H1 (cell line): ENCODE results near the gene CSDE1. TPM values are rescaled to one million over a fixed set of nuclear protein-coding genes. Genes with fewer than 3 reads are reported as not detected.
"Not testable (repeated sequence)": the region's sequence is repeated elsewhere in the genome, so short reads cannot be mapped to it uniquely, and the experiment has no call there.

Source experiments
- CTCF ChIA-PET: fragments of 300-600 bp; sonication (Branson Sonifier 250); formaldehyde crosslinking; loops from one replicate; lab custom pipeline; 2021; ENCODE audit not compliant: partially characterized antibody; lab: Charles Lee
- POLR2A ChIA-PET: fragments of 300-600 bp; sonication (Branson Sonifier 250); formaldehyde crosslinking; loops from one replicate; lab custom pipeline; 2021; ENCODE audit warnings: inconsistent platforms; ENCODE audit not compliant: partially characterized antibody; lab: Charles Lee
- DNase-seq, 2 experiments: peaks; one replicate each; pipeline versions ENCODE4 v3.0.0 to v3.0.0-alpha.2; 2010 to 2022; ENCODE audit warnings: low spot score in 2 of 2, low read depth in 1 of 2, mixed read lengths in 1 of 2
- FAIRE-seq: peaks from 2 replicates; lab custom pipeline; 2011; peaks lifted over from hg19 to GRCh38; lab: Jason Lieb, UNC
- H2AFZ ChIP-seq: 2 replicates; pipeline ENCODE4 v1.8.1; 2012; ENCODE audit warnings: low read length, inconsistent platforms
- H2AK5ac ChIP-seq: 2 replicates; pipeline ENCODE4 v1.6.1; 2013; ENCODE audit warnings: low read depth, low read length
- H2BK120ac ChIP-seq: replicated peaks from 2 replicates; pipeline ENCODE3; 2013; ENCODE audit warnings: low read depth, low read length, inconsistent platforms
- H2BK12ac ChIP-seq: 2 replicates; pipeline ENCODE4 v1.6.1; 2013; ENCODE audit warnings: low read depth, low read length
- H2BK15ac ChIP-seq: 2 replicates; pipeline ENCODE4 v1.6.1; 2013; ENCODE audit warnings: low read length
- H2BK20ac ChIP-seq: 2 replicates; pipeline ENCODE4 v1.6.1; 2013; ENCODE audit warnings: low read length
- H2BK5ac ChIP-seq: 2 replicates; pipeline ENCODE4 v1.6.1; 2013; ENCODE audit warnings: low read depth, low read length
- H3K14ac ChIP-seq: 2 replicates; pipeline ENCODE4 v1.6.1; 2013; ENCODE audit warnings: inconsistent platforms; ENCODE audit not compliant: insufficient read length
- H3K18ac ChIP-seq: 2 replicates; pipeline ENCODE4 v1.6.1; 2013; ENCODE audit warnings: low read length; ENCODE audit errors: extremely low read depth
- H3K23ac ChIP-seq: 2 replicates; pipeline ENCODE4 v1.6.1; 2013; ENCODE audit warnings: inconsistent platforms; ENCODE audit not compliant: insufficient read length
- H3K23me2 ChIP-seq: 2 replicates; pipeline ENCODE4 v1.6.1; 2013; ENCODE audit warnings: low read depth, low read length
- H3K27ac ChIP-seq: 2 replicates; pipeline ENCODE4 v1.6.1; 2011; ENCODE audit warnings: low read depth, low read length, inconsistent platforms
- H3K27me3 ChIP-seq, 4 experiments: replicated peaks in 1 of 4; 1 replicate in 1 of 4; 2 replicates in 3 of 4; pipeline versions ENCODE4 v1.6.1 to v1.8.1; 2011 to 2013; ENCODE audit warnings: low read length in 3 of 4, mild to moderate bottlenecking in 3 of 4, inconsistent platforms in 2 of 4, mixed read lengths in 2 of 4, moderate library complexity in 1 of 4; ENCODE audit not compliant: control insufficient read depth in 3 of 4, insufficient read depth in 3 of 4; ENCODE audit errors: extremely low read depth in 1 of 4
- H3K36me3 ChIP-seq, 4 experiments: 2 replicates each; pipeline versions ENCODE4 v1.6.1 to v1.8.1; 2011 to 2013; ENCODE audit warnings: mild to moderate bottlenecking in 4 of 4, low read length in 3 of 4, moderate library complexity in 2 of 4, control low read depth in 1 of 4, inconsistent platforms in 1 of 4; ENCODE audit not compliant: insufficient read depth in 4 of 4, control insufficient read depth in 2 of 4
- H3K4ac ChIP-seq: replicated peaks from 2 replicates; pipeline ENCODE3; 2013; ENCODE audit warnings: low read length, low read depth, mixed read lengths, inconsistent platforms; ENCODE audit not compliant: insufficient read length
- H3K4me1 ChIP-seq, 4 experiments: replicated peaks in 1 of 4; 1 replicate in 1 of 4; 2 replicates in 3 of 4; pipeline versions ENCODE4 v1.6.1 to v1.8.1; 2011 to 2013; ENCODE audit warnings: low read length in 3 of 4, inconsistent platforms in 2 of 4, mixed read lengths in 1 of 4; ENCODE audit not compliant: insufficient read depth in 4 of 4, control insufficient read depth in 3 of 4
- H3K4me2 ChIP-seq, 2 experiments: 2 replicates each; pipeline versions ENCODE4 v1.6.1 to v1.8.1; 2011 to 2013; ENCODE audit warnings: low read depth in 2 of 2, low read length in 2 of 2, control low read depth in 1 of 2, inconsistent platforms in 1 of 2, mild to moderate bottlenecking in 1 of 2; ENCODE audit not compliant: insufficient read depth in 1 of 2
- H3K4me3 ChIP-seq, 4 experiments: fragments of 200-600, 300-600 bp in 1 of 4; sonication (generic), shearing (Covaris generic), sonication (Bioruptor Twin) in 1 of 4; 2 replicates each; pipeline versions ENCODE4 v1.5.1 to v1.8.1; 2011 to 2016; ENCODE audit warnings: low read length in 4 of 4, low read depth in 3 of 4, control low read depth in 2 of 4, inconsistent platforms in 2 of 4, mild to moderate bottlenecking in 2 of 4, mixed read lengths in 1 of 4, moderate library complexity in 1 of 4; ENCODE audit not compliant: insufficient read depth in 2 of 4; ENCODE audit errors: extremely low read depth in 1 of 4
- H3K56ac ChIP-seq: replicated peaks from 2 replicates; pipeline ENCODE3; 2013; ENCODE audit warnings: low read depth, mild to moderate bottlenecking, mixed read lengths, low read length, inconsistent platforms; ENCODE audit not compliant: insufficient read length
- H3K79me1 ChIP-seq: 2 replicates; pipeline ENCODE4 v1.6.1; 2013; ENCODE audit warnings: low read depth, low read length, control low read depth
- H3K79me2 ChIP-seq, 2 experiments: 2 replicates each; pipeline versions ENCODE4 v1.6.1 to v1.8.1; 2012 to 2013; ENCODE audit warnings: low read length in 2 of 2, mild to moderate bottlenecking in 2 of 2, inconsistent platforms in 1 of 2; ENCODE audit not compliant: insufficient read depth in 2 of 2, control insufficient read depth in 1 of 2
- H3K9ac ChIP-seq, 4 experiments: replicated peaks in 1 of 4; 1 replicate in 1 of 4; 2 replicates in 3 of 4; pipeline versions ENCODE4 v1.6.1 to v1.8.1; 2011 to 2013; ENCODE audit warnings: low read depth in 3 of 4, low read length in 3 of 4, control low read depth in 2 of 4, mild to moderate bottlenecking in 2 of 4, moderate library complexity in 2 of 4, inconsistent platforms in 1 of 4; ENCODE audit errors: extremely low read depth in 1 of 4
- H3K9me3 ChIP-seq, 2 experiments: 2 replicates each; pipeline versions ENCODE4 v1.6.1 to v1.8.1; 2012 to 2013; ENCODE audit warnings: mild to moderate bottlenecking in 2 of 2, moderate library complexity in 2 of 2, control low read depth in 1 of 2, inconsistent platforms in 1 of 2, low read depth in 1 of 2, low read length in 1 of 2, mixed read lengths in 1 of 2; ENCODE audit not compliant: insufficient read depth in 2 of 2
- H4K20me1 ChIP-seq, 2 experiments: replicated peaks in 1 of 2; 2 replicates each; pipeline versions ENCODE3 to v1.8.1; 2011 to 2013; ENCODE audit warnings: inconsistent platforms in 2 of 2, low read length in 2 of 2, mild to moderate bottlenecking in 1 of 2; ENCODE audit not compliant: insufficient read depth in 2 of 2, control insufficient read depth in 1 of 2
- H4K5ac ChIP-seq: 2 replicates; pipeline ENCODE4 v1.6.1; 2013; ENCODE audit warnings: low read length, low read depth, mixed read lengths, inconsistent platforms; ENCODE audit not compliant: insufficient read length
- H4K8ac ChIP-seq: 2 replicates; pipeline ENCODE4 v1.8.0; 2013; ENCODE audit warnings: mild to moderate bottlenecking, moderate library complexity, low read length, inconsistent platforms; ENCODE audit not compliant: insufficient read depth; ENCODE audit errors: extremely low read depth
- H4K91ac ChIP-seq: replicated peaks from 2 replicates; pipeline ENCODE3; 2013; ENCODE audit warnings: low read length, mixed read lengths, inconsistent platforms; ENCODE audit not compliant: insufficient read length
- WGBS, 2 experiments: shearing (Covaris generic) in 1 of 2; methylation state at CpG; one replicate each; pipeline versions ENCODE4 v1.1.6 to v1.1.7; 2013 to 2015; ENCODE audit warnings: low lambda C conversion rate in 2 of 2, mixed read lengths in 2 of 2, inconsistent platforms in 1 of 2, low coverage in 1 of 2, missing lambda C conversion rate in 1 of 2; ENCODE audit not compliant: insufficient replicate concordance in 2 of 2, insufficient coverage in 1 of 2, insufficient read length in 1 of 2; ENCODE audit errors: extremely low coverage in 1 of 2, missing lambda C conversion rate in 1 of 2; 5-methylcytosine and 5-hydroxymethylcytosine counted together
- polyA plus RNA-seq, 7 experiments: library from polyadenylated mRNA; depleted of rRNA in 3 of 7; stranded (reverse) in 5 of 7; unstranded in 2 of 7; fragments of >200 nt in 5 of 7; fragments of 200-250 nt in 2 of 7; gene quantifications; 1 replicate in 5 of 7; 2 replicates in 1 of 7; 4 replicates in 1 of 7; pipeline versions ENCODE4 v1.2.1 to v1.2.3, GENCODE V29; 2011 to 2013; ENCODE audit warnings: missing spikeins in 2 of 7, mixed read lengths in 2 of 7
- total RNA-seq: library from RNA; stranded (reverse); fragmentation: NEBNext Ultra II Directional; extraction: Animal tissue kit (Norgen Biotek cat#: 25700); gene quantifications from 2 replicates; pipeline ENCODE4 v1.2.1, GENCODE V29; 2021

CSDE1 gene
- total and polyA plus RNA-seq, 2 of the 8 experiments (the other 6 are each of a cell fraction or from before 2014, with no cell fraction given): 149 to 635 TPM

- H2BK120ac ChIP-seq, H3K9me3 ChIP-seq, H2BK20ac ChIP-seq, H3K23ac ChIP-seq, H2AK5ac ChIP-seq, H3K27ac ChIP-seq, H4K91ac ChIP-seq, H3K18ac ChIP-seq, H3K27me3 ChIP-seq, H3K79me1 ChIP-seq, H2BK12ac ChIP-seq, H3K4ac ChIP-seq, H3K9ac ChIP-seq, H2BK15ac ChIP-seq, H4K5ac ChIP-seq, H3K14ac ChIP-seq, H3K23me2 ChIP-seq, H4K8ac ChIP-seq, H2AFZ ChIP-seq, DNase-seq, H2BK5ac ChIP-seq, FAIRE-seq, H3K56ac ChIP-seq: not testable (repeated sequence)
- H3K4me2 ChIP-seq: peak overlapping the region; percentile 37 to 39; a peak in 2 of 4 replicates
- H3K36me3 ChIP-seq: peaks cover 2 to 33% (median 20%) of the 10 kb centered on the region in 4 experiments; a peak in 7 of 8 replicates
- H3K4me1 ChIP-seq: peaks cover 0 to 16% (median 3%) of the 10 kb centered on the region in 4 experiments; a peak in 2 of 7 replicates
- peaks cover 69 to 86% of the 10 kb centered on the region in 2 experiments for H3K79me2 ChIP-seq
- 0 out of 8 replicates have a peak overlapping the region, but pooled peaks of 1 of the 4 experiments have one; percentile 18 for H3K4me3 ChIP-seq
- ChIA-PET POLR2A (interaction anchor here (0.6 to 6.0 kb wide), 11 partner anchors 10 to 327 kb away, joined by 3 to 68 read pairs (median 4); partner anchors contain the start of gene NRAS), CTCF (interaction anchor here (1.7 kb wide), 1 partner anchor 9 kb away, joined by 4 read pairs; no protein-coding TSS in a partner anchor)
- peaks cover 33 to 40% of the 10 kb centered on the region in 2 experiments for H4K20me1 ChIP-seq
- WGBS, 2 experiments: 83% methylated on average over 6 of the region's 6 CpGs; no CpG with 5 or more reads in 1 of the 2 experiments
Observed at GRCh38 chr1:114753702-114754101, 4.1 kb downstream of the CSDE1 start.
